Activated naive CD4-positive, alpha-beta T cell treated with Interleukin-2 at 50 U/mL for 16 hours (primary cell): ENCODE measurements around the gene C10orf120.

ENCODE experiments used
- DNase-seq: peaks from one replicate; pipeline ENCODE4 v3.0.0-alpha.2; 2020

C10orf120 gene

DNA sequence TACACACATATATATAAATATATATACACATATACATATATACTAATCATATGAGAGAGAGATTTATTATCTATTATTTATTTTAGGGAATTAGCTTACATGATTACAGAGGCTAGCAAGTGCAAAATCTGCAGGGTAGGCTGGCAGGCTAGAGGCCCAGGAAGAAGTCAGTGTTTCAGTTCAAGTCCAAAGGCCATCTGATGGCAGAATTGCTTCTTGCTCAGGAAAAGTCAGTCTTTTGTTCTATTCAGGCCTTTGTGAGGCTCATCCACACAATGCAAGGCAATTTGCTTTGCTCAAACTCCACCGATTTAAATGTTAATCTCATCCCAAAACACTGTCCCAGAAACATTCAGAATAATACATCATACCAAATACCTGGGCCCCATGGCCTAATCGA lies 2.6 kb upstream of the C10orf120 start:
- DNase-seq: no peak

DNA sequence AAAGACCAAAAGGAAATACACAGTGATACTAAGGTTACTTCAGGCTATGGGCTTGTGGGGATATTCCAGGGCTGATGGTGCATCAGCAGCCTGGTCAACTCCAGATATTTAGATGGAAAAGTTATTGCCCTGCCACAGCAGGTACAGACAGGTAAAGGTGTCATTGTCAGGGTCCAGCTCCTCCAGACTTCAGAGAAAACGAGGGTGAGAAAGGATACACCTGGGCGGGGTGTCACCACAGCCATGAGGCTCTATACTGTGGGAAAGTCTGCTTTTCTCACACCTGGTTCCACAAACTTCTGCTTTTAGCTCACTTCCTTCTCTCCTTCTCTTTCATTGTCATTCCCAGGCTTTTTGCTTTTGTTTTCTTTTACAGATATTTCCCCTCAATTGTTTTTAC lies 2.0 kb upstream of the C10orf120 start:
- no peak for DNase-seq

DNA sequence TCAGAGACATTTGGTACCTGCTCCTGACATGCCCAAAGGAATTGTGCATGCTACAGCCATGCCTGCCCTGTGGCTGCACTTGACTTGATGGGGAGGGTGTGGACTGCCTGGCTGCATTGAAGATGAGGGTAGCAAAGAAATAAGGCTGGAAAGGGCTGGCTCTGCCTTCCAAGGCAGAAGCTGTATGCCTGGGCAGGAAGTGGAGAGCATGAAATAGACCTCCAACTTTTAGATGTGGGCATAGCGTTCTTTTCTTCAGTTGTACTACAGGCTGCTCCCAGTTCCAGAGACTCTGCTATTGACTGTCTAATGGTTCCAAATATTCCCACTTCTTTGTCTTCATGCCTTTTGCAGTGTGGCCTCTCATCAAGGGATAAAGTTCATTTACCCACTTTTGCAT lies 3.0 kb downstream of the C10orf120 start:
- no peak for DNase-seq

DNA sequence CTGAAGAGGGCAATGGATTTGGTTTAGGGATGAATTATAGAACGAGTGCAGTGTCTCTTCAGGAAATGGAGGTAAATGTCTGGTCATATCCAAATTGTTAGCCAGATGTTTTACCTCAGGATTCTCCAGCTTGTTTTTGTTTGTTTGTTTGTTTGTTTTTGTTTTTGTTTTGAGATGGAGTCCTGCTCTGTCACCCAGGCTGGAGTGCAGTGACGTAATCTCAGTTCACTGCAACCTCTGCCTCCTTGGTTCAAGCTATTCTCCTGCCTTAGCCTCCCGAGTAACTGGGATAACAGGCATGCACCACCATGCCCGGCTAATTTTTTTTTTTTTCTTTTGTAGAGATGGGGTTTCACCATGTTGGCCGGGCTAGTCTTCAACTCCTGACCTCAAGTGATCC lies 6.9 kb downstream of the C10orf120 start:
- DNase-seq: no peak

DNA sequence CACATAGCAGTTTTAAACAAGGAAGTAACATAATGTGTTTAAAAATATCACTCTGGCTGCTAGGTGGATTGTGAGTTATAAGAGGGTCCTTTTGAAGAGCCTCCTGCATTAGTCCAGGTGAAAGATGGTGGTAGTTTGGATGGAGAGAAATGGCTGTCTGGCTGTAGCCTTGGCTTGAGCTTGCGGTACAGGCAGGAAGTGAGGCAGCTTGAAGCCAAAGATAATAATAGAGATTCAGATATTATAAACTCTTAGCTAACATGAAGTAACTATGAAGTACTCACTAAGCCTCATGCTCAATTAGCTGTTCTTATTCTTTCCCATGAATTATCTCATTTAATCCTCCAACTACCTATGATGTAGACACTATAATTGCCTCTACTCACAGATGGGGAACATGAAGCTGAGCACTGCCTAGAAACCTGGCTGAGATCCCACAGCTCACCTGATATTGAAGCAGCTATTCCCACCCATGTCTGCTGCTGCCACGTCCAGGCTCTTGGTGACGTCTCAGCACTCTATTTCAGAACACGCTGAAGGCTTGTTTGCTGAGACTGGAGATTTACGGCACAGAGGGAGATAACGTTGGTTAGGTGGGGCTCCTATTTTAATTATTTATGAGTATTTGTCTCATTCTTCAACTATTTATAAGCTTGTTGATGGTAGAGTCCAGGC lies 10.4 kb downstream of the C10orf120 start:
- DNase-seq: no peak

DNA sequence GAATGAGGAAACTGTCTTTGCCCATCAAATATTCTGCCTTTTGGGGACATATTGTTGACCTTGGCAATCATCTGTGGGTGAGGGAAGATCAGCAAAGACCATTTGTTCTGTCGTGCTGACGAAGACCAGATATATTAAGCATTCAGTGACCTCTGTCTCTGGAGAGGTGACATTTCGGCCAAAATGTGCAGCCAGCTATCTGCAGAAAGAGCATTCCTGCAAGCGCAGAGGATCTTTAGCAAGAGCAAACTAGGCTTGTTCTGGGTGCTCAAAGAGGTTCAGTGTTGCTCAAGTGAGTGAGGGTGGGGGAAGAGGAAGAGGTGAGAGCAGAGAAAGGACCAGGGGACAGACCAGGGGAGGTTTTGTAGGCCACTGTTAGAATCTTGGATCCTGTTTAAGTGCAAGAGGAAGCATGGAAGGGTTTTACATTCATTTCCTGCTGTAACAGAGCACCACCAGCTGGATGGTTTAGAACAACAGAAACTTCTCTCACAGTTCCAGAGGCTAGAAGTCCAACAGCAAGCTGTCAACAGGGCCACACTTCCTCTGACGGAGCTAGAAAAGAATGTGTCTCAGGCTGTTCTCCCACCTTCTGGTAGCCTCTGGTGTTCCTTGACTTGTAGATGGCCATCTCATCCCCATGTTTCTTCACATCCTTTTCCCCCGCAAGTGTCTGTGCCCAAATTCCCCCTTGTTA lies 11.2 kb downstream of the C10orf120 start:
- no peak for DNase-seq

DNA sequence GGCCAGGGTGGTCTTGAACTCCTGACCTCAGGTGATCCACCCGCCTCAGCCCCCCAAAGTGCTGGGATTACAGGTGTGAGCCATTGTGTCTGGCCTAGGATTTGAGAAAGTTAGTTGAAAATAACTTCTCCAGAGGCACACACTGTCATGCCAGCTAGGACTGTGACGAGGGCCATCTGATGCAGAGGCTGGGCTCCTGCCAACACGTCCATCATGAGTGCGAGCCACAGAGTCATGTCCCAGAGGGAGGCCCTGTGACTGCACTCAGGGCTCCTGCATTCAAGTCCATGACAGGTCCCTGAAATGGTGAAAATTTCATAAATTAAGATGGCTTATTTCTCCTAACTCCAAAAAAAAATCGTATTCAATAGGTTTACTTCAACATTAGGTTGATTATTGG lies 17.1 kb downstream of the C10orf120 start:
- no peak for DNase-seq

DNA sequence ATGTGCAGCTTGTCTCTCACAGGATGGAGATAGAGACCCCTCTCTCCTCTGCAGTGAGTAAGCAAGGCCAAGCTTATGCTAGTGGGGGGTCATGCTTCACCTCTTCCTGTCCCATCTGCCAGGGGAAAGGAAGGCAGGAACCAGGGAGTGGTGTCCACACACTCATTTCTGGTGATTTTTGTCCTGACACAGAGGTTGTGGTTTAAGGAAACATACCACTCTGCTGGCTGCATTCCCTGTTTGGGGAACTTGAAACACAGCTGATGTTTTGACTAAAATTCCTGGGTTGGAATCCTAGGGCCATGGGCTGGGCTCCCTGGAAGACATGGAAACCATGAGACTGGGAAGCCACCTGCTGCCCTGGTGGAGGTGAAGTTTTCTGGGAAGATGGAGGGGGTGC lies 21.4 kb downstream of the C10orf120 start:
- DNase-seq: no peak

DNA sequence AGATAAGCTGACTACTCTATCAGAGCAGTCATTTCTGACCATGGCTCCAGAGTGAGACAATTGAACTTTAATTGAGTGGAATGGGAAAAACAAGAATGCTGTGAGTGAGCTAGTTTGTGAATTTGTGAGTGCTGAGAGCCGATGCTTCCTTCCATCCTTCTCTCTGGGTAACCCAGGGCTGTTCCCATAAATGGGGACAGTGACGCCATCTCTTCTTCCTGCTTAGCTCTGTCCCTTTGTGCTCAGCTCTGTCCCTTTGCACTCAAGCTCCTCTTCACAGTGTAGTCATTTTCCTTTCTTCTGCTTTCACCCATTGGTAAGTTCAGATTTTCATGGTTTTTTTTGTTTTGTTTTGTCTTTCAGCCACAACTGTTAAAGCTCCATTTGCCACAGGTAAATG lies 24.4 kb downstream of the C10orf120 start:
- DNase-seq: no peak

DNA sequence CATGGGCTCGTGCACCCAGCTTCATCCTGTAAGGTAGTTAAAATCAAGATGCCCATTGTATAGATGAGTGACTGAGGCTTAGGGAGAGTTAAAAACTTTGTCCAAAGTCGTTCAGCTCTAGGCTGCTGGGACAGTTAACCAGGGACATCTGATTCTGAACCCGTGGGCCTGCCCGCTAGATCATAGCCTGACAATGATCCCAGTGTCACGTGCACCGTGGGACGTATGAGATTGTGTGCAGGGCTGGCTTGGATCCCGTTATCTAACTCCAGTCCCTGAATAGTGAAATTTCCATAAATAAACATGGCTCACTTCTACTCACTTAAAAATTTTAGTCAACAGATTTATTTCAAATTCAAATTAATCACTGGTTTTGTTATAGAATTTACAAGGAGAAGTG lies 24.9 kb downstream of the C10orf120 start:
- no peak for DNase-seq

DNA sequence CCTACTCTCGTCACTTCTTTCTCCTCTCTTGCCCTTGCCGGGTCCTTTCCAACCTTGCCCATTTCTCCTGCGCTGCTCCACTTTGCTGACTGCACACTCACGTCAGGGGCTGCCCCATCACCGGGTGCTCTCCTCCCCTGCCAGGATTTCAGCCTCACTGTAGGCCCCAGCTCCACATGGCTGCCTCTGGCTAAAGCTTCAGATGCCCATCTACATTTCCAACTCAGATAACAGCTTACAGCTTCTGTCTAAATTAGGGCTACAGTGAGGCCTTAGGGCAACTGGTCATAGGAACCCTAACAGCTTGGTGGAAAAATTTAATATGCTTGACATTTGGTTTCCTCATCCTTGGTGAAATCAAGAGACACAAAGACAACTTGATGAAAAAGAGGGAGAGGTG lies 25.9 kb downstream of the C10orf120 start:
- DNase-seq: no peak

DNA sequence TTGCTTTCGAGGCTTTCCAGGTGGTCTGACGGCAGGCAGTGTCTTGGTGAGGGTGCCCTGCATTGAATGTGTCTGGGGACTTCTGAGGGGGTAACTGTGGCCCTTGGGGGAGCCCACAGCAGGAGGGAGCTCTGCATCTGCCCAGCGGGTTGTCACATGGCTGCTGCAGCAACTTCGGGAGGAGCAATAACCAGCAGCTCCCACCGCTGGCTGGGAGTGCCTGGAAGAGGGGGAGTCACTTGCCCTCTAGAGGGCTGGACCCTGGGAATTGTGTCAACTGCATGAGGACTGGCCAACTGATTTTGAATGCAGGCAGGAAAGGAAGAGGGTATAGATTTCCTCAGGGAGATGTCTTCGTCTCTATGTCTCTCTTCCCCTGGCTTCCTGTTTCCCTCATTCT lies 26.4 kb downstream of the C10orf120 start:
- no peak for DNase-seq

DNA sequence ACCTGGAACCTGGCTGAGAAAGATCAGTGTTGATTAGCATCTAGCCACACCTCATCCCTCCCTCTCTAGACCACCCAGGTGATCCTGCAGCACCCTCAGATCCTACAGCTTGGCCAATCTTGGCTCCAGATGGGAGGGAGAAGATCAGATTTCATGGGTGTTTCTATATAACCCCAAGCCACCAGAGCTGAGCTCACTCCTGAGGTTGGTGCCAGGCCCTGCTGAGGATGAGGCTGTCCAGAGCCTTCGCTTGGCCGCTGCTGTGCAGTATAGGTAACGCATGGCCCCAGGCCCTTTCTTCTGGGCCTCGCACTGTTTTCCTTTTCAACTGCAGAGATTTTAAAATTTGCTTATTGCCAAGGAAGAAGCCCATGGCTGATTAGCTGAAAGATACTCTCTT lies 27.0 kb downstream of the C10orf120 start:
- no peak for DNase-seq

DNA sequence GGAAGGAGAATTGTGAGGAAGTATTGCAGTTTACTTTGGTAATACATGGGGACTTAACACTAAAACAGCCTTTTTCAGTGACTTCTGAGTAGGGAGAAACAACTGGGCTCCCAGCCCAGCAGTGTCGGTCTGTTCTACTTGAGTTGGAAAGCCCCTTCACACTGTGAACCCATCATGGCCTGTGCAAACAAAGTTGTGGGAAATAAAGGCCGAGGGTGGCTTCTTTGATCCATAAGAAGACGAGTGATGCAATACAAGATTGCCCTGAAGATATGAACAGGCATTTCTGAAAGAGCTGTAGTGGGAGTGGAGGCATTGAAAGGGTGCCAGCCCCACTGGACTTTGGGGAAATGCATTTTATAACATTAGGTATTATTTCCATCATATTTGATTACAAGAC lies 28.3 kb downstream of the C10orf120 start:
- no peak for DNase-seq

DNA sequence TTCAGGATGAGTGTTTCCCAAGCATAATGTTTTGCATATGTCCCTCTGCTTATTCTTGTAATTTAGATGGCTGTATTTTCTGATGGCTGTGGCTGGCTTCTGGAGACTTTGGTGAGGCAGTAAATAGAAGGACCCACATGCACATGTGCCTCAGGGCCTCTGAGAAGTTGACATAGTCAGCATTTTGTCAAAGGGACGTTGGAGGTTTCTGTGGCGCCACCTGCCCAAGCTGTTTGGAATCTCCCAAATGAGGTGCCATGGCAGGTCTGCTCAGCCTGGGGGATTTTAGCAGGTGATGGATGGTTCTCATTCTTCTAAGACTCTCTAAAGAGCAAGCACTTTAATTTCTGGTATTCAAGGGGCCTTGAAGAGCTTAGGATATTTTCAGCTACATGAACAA lies 29.8 kb downstream of the C10orf120 start:
- no peak for DNase-seq

DNA sequence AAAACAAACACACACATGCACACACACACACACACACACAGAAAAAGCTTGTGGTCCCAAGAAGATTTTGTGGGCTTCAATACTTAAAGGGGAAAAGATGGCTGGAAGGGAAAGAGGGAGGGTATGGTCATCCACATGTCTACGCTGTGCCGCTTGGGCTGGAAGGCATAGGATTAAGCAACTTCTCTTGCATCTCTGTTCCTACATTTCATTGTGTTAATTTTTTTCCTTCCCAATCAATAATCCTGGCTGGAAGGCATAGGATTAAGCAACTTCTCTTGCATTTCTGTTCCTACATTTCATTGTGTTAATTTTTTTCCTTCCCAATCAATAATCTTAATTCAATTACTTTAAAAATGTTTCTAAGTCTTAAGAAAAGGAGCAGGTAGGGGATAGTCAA lies 30.6 kb downstream of the C10orf120 start:
- no peak for DNase-seq

DNA sequence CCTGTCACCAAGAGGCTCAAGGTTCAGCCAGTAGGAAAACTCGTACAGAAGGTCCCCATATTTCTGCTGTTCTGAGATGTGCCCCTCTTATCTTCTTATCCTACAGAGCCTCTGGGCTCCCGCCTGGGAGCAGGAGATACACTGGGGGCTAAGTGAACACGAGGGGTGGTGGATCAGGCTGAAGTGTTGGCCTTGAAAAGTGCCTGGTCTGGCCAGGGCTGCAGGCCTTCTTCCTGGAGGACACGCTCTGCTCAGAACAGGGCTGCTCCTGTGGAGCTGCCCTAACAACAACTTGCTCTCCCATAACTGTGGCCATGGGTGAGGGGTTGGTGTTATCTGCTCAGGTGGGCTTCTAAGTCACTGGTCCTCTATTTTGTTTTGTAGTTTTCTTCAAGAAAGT lies 33.7 kb downstream of the C10orf120 start:
- DNase-seq: no peak

DNA sequence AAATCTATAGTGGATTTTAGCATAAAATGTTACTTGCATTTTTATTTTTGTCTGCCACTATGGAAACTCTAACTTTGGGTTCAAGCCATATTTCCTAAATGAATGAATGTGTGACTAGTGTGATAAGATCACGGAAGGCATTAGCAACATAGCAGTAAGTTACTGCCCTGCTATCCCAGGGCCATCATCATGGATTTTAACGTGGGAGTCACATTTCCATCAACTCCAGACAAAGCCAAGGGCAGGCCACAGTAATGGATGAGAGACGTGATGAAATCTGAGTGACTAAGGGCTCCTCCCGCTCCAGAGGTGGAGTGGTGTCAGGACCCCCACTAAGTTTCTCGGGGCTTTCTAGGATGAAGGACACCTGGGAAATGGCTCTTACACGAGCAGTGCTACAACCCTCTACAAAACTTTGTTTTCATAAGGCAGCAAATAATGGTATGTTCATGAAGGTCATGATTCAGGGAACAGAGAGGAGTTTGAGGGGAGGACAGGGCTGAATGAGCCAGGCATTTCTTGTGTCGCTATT lies 34.3 kb downstream of the C10orf120 start:
- DNase-seq: no peak

DNA sequence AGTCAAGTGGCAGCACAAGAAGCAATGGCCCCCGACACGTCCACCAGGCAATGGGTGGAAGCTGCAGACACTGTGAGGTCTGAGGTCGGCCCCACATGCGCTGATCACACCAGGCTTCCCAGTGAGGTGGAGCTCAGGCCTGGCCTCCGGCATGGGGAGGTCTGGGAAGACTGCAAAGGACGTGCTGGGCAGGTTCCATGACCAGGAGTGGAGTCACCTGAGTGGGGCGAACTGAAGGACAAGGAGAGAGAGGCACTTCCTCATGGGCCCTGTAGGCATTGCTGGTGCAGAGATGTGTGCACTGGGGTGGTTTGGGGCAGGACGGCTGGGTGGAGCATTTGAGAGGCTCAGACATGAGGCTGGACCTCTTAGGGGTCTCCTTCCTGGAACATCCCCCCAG lies 35.1 kb downstream of the C10orf120 start:
- DNase-seq: no peak

DNA sequence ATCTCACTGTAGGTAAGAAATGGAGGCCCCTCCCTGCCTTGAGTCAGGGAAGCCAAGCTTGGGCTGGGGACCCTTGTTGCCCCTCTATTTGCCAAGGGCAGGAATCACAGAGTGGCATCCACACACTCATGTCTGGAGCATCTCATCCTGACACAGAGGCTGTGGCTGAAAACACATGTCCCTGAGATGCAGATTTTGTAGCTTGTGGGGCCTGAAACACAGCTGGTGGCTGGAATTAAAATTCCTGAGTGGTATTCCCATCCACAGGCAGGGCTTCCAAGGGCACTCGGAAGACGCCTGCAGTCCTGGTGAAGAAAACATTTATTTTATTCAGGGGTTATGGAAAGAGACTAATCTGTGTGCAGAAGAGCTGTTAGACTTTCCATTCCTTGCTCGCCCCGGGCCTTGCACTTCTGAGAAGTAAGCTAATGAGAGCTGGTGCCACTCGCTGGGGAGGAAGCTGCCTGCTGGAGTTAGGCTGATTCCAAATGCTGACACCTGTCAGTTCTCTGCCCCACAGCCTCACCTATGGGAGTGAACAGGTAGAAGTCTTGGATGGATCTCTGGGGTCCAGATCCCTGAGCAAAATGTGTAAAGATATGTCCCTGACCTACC lies 36.0 kb downstream of the C10orf120 start:
- DNase-seq: no peak

DNA sequence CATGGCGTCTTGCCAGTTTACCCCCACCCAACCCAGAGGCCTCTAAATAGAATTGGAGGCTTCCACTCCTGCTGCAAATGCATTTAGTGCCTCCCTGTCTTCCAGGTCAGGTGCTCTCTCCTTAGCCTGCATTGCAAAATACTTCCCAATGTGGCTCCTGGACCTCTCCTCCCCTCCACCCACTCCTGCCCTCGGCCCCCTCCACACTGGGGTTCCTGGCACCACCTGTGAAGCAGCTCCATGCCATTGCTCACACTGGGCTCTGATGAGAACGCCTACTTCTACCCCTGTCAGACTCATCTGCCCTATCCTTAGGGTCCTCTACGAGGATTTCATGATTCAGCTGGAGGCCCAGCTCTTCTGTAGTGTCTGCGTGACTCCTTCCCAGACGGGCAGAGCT lies 37.4 kb downstream of the C10orf120 start:
- no peak for DNase-seq

DNA sequence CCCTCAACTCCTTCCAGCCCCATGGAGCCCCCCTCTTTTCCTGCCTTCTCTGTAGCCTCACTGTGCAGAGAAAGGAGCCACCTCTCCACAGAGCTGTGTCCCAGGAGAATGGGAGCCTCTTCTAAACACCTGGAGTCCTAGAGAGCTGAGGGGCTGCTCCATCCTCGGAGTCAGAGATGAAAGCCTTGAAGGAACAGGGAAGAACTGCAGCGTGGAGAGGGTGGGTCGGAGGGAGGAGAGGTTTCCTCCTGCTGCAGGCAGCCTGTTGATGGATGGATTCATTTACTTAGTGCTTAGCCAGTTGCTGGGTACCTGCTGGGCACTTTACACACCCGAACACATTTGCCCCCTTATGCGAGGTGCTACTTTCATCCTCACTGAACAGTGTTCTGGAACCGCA lies 39.0 kb downstream of the C10orf120 start:
- no peak for DNase-seq

DNA sequence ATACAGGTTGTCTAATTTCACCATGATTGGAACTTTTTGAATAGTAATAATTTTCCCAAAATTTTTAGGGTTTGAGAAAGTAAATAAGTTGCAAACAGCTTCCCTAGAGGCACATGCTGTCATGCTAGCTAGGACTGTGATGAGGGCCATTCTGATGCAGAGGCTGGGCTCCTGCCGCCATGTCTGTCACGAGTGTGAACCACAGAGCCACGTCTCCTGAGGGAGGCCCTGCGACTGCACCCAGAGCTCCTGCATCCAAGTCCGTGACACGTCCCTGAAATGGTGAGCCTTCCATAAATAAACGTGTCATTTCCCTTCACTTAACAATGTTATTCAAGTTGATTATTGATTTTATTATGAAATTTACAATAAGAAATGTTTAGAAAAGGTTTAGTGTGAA lies 40.0 kb downstream of the C10orf120 start:
- no peak for DNase-seq

DNA sequence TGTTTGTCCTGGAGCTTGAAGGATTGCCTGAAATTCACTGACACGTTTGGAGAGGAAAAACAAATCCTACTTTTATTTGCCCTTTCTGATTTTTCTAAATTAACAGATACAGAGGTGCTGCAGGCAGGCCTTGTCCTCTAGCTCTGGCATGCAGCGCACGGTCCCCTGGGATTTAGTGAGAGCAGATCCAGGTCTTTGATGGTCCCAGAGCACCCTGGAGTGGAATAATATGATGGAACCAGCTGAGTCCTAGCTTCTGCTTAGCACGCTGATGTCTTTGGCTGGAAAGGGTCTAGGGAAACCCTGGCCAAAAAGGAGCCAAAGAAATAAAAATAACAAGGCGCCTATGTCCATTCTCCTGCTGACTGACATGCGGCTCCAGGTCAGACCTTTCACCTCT lies 40.5 kb downstream of the C10orf120 start:
- no peak for DNase-seq
